Endothelial cell of umbilical vein (primary cell): ENCODE data around the gene ZNF2. TPM values are rescaled to one million over a fixed set of nuclear protein-coding genes. Genes with fewer than 3 reads are reported as not detected.

Experiments used
- BruUV-seq: library from RNA; stranded (reverse); fragments of 400-500 nt; replicated peaks from 2 replicates; lab custom pipeline; 2021; lab: Mats Ljungman, UMichigan
- CTCF ChIA-PET: fragments of 300-600, 350-600 bp; sonication (Branson Sonifier 250); formaldehyde crosslinking; loops from one replicate; lab custom pipeline; 2021; ENCODE audit warnings: antibody characterized with exemption, inconsistent platforms; lab: Charles Lee
- POLR2A ChIA-PET: fragments of 300-600, 350-600 bp; sonication (Branson Sonifier 250); formaldehyde crosslinking; loops from one replicate; lab custom pipeline; 2021; ENCODE audit warnings: antibody characterized with exemption, inconsistent platforms; lab: Charles Lee
- DNase-seq: peaks from one replicate; pipeline ENCODE4 v3.0.0-alpha.2; 2011; ENCODE audit warnings: low read depth, low spot score
- FAIRE-seq: peaks from 2 replicates; lab custom pipeline; 2011; peaks lifted over from hg19 to GRCh38; lab: Jason Lieb, UNC
- H2AFZ ChIP-seq: 2 replicates; pipeline ENCODE4 v1.6.0; 2012; ENCODE audit warnings: low read depth, low read length, control low read depth, inconsistent platforms
- H3K27ac ChIP-seq: 2 replicates; pipeline ENCODE4 v1.5.1; 2011; ENCODE audit warnings: low read depth, mild to moderate bottlenecking, control low read depth, low read length, moderate library complexity; ENCODE audit not compliant: insufficient read depth
- H3K27me3 ChIP-seq, 2 experiments: 2 replicates each; pipeline versions ENCODE4 v1.6.0 to v1.6.1; 2011; ENCODE audit warnings: low read length in 2 of 2, mixed read lengths in 1 of 2; ENCODE audit not compliant: control insufficient read depth in 2 of 2, insufficient read depth in 2 of 2
- H3K36me3 ChIP-seq, 2 experiments: 2 replicates in 1 of 2; 3 replicates in 1 of 2; pipeline ENCODE4 v1.5.1; 2011; ENCODE audit warnings: low read length in 2 of 2, mild to moderate bottlenecking in 1 of 2, moderate library complexity in 1 of 2; ENCODE audit not compliant: control insufficient read depth in 2 of 2, insufficient read depth in 2 of 2; ENCODE audit errors: extremely low read depth in 1 of 2
- H3K4me1 ChIP-seq: 3 replicates; pipeline ENCODE4 v1.5.1; 2011; ENCODE audit warnings: mild to moderate bottlenecking, low read length; ENCODE audit not compliant: control insufficient read depth, insufficient read depth; ENCODE audit errors: extremely low read depth
- H3K4me2 ChIP-seq: 2 replicates; pipeline ENCODE4 v1.6.1; 2011; ENCODE audit warnings: low read length, control low read depth, mixed read lengths; ENCODE audit not compliant: insufficient read depth
- H3K4me3 ChIP-seq, 3 experiments: fragments of 200-600 bp in 1 of 3; sonication (generic), shearing (Covaris generic) in 1 of 3; replicated peaks in 1 of 3; 2 replicates each; pipeline ENCODE4 v1.5.1; 2011 to 2016; ENCODE audit warnings: control low read depth in 3 of 3, low read length in 3 of 3, mild to moderate bottlenecking in 2 of 3, inconsistent platforms in 1 of 3, low read depth in 1 of 3, moderate library complexity in 1 of 3; ENCODE audit not compliant: insufficient read depth in 1 of 3
- H3K79me2 ChIP-seq: 2 replicates; pipeline ENCODE4 v1.6.0; 2012; ENCODE audit warnings: low read length, inconsistent platforms; ENCODE audit not compliant: control insufficient read depth, insufficient read depth
- H3K9ac ChIP-seq: replicated peaks from 2 replicates; pipeline ENCODE3; 2011; ENCODE audit warnings: low read length, control low read depth; ENCODE audit not compliant: insufficient read depth; ENCODE audit errors: extremely low read depth
- H3K9me1 ChIP-seq: replicated peaks from 3 replicates; pipeline ENCODE4 v1.6.0; 2011; ENCODE audit warnings: mild to moderate bottlenecking, low read length; ENCODE audit not compliant: control insufficient read depth, insufficient read depth; ENCODE audit errors: extremely low read depth
- H3K9me3 ChIP-seq: replicated peaks from 2 replicates; pipeline ENCODE4 v1.5.1; 2012; ENCODE audit warnings: low read length, inconsistent platforms; ENCODE audit not compliant: control insufficient read depth, insufficient read depth
- H4K20me1 ChIP-seq: replicated peaks from 2 replicates; pipeline ENCODE3; 2011; ENCODE audit warnings: mild to moderate bottlenecking, low read length; ENCODE audit not compliant: control insufficient read depth, insufficient read depth; ENCODE audit errors: extremely low read depth
- CTCF ChIP-seq, 2 donors: IDR thresholded peaks; 1 replicate in 1 of 2; 2 replicates in 1 of 2; pipeline ENCODE4 v1.5.1; 2011; ENCODE audit warnings: low read length in 2 of 2, mild to moderate bottlenecking in 2 of 2, moderate library complexity in 2 of 2, control low read depth in 1 of 2, inconsistent platforms in 1 of 2, low read depth in 1 of 2; ENCODE audit not compliant: insufficient read depth in 1 of 2; ENCODE audit errors: extremely low read depth in 1 of 2
- EZH2 ChIP-seq: IDR thresholded peaks from 2 replicates; pipeline ENCODE4 v1.6.1; 2012; ENCODE audit warnings: borderline replicate concordance, low read depth, mild to moderate bottlenecking, moderate library complexity, low read length, inconsistent platforms; ENCODE audit not compliant: severe bottlenecking
- FOS ChIP-seq: IDR thresholded peaks from 2 replicates; pipeline ENCODE4 v1.6.1; 2011; ENCODE audit warnings: mild to moderate bottlenecking, low read length, moderate library complexity, borderline replicate concordance; ENCODE audit not compliant: insufficient read depth
- GATA2 ChIP-seq: IDR thresholded peaks from 2 replicates; pipeline ENCODE4 v1.7.0; 2011; ENCODE audit warnings: low read depth, mild to moderate bottlenecking, moderate library complexity, mixed read lengths, low read length; ENCODE audit not compliant: insufficient read length, insufficient read depth
- JUN ChIP-seq: IDR thresholded peaks from 2 replicates; pipeline ENCODE4 v1.6.1; 2011; ENCODE audit warnings: borderline replicate concordance, low read depth; ENCODE audit not compliant: insufficient read length, insufficient read depth
- MAX ChIP-seq: IDR thresholded peaks from 2 replicates; pipeline ENCODE4 v1.6.1; 2011; ENCODE audit not compliant: insufficient read depth, insufficient read length
- MYC ChIP-seq: IDR thresholded peaks from one replicate; pipeline ENCODE4 v1.6.1; 2011; ENCODE audit warnings: mild to moderate bottlenecking, low read depth, low read length
- POLR2A ChIP-seq: IDR thresholded peaks from 2 replicates; pipeline ENCODE4 v1.6.1; 2012; ENCODE audit warnings: low read depth, mild to moderate bottlenecking, control low read depth, low read length
- POLR2AphosphoS5 ChIP-seq: IDR thresholded peaks from 2 replicates; pipeline ENCODE4 v1.6.1; 2012; ENCODE audit warnings: low read depth, mild to moderate bottlenecking, control low read depth, low read length, moderate library complexity; ENCODE audit not compliant: insufficient read depth
- dilution Hi-C: fragments of 300-500 bp; cut with MboI; formaldehyde crosslinking; loops from one replicate; pipeline ENCODE4 v1.15.0; 2019; ENCODE audit warnings: low sequenced_read_pairs; ENCODE audit not compliant: extremely low pct_ligation_motif_present
- intact Hi-C: fragments of 100-400 bp; cut with micrococcal nuclease; formaldehyde crosslinking; loops from one replicate; pipeline ENCODE4 v1.10.0; 2022
- polyA plus RNA-seq, 4 experiments: library from polyadenylated mRNA; depleted of rRNA in 3 of 4; stranded (reverse) in 3 of 4; unstranded in 1 of 4; fragments of >200 nt; gene quantifications; 2 replicates each; pipeline versions ENCODE4 v1.2.1 to v1.2.3, GENCODE V29; 2011 to 2012; ENCODE audit warnings: missing spikeins in 1 of 4
- total RNA-seq: library from RNA; stranded (reverse); gene quantifications from 2 replicates; pipeline ENCODE4 v1.2.3, GENCODE V29; 2021

Gene ZNF2
- total and polyA plus RNA-seq, 2 donors (not counting 3 experiments of a cell fraction or from before 2014, with no cell fraction given), result 2.2 to 4.2 TPM

- dilution Hi-C loops (no loop called here), intact Hi-C loops (loop anchor here (10.0 kb wide), 1 partner anchor 81 kb away; the partner anchor contains the start of gene MRPS5)
- TF ChIP-seq JUN (no peak), POLR2AphosphoS5 (no peak), FOS (no peak), POLR2A (no peak)
- no peak for DNase-seq
- Histone ChIP-seq H3K4me1 (peaks cover 4% of the 10 kb centered on the region), H3K79me2 (no peaks in the 10 kb centered on the region), H3K27me3 (no peaks in the 10 kb centered on the region), H3K36me3 (no peaks in the 10 kb centered on the region), H2AFZ (no peak overlapping the region), H3K4me2 (peak overlapping the region; percentile 92), H4K20me1 (no peaks in the 10 kb centered on the region), H3K9me1 (no peaks in the 10 kb centered on the region), H3K27ac (no peak overlapping the region), H3K4me3 (no peak overlapping the region), H3K9me3 (peaks cover 3% of the 10 kb centered on the region), H3K9ac (no peak overlapping the region)
- no peak for FAIRE-seq
- CTCF ChIA-PET, result interaction anchor here (1.4 kb wide), 1 partner anchor 130 kb away, joined by 5 read pairs; no protein-coding TSS in a partner anchor
- no TSS peak for BruUV-seq
- POLR2A ChIA-PET, result no interaction called here
Observed at GRCh38 chr2:95206096-95206495, 40.5 kb downstream of the ZNF2 start.

- TSS peak; percentile 62 for BruUV-seq
- Histone ChIP-seq H3K27ac (no peak within 1 kb of the TSS), H3K4me3 (peak within 1 kb of the TSS; percentile 45 to 74 (median 60)), H3K9me1 (no peaks in the 10 kb centered on the region), H3K27me3 (no peaks in the 10 kb centered on the region), H3K36me3 (peaks cover 0 to 4% of the 10 kb centered on the region in 2 experiments), H2AFZ (peak within 1 kb of the TSS; percentile 90), H3K79me2 (no peaks in the 10 kb centered on the region), H3K9me3 (peaks cover 3% of the 10 kb centered on the region), H4K20me1 (no peaks in the 10 kb centered on the region), H3K4me2 (peak within 1 kb of the TSS; percentile 92), H3K9ac (peak within 1 kb of the TSS; percentile 35), H3K4me1 (peaks cover 4% of the 10 kb centered on the region)
- DNase-seq, result peak; percentile 90
- dilution Hi-C loops, result no loop called here
- peak; percentile 83 for FAIRE-seq
- intact Hi-C loops, result loop anchor here (10.0 kb wide), 1 partner anchor 83 kb away; the partner anchor contains the start of gene MRPS5
- CTCF ChIA-PET, result no interaction called here
- TF ChIP-seq JUN (no peak), CTCF (IDR thresholded peaks at IDR 0.05; ENCODE audit: extremely low read depth in 1 of 2, insufficient read depth in 1 of 2, low read depth in 1 of 2, low read length in 2 of 2) (peak in 1 of 2 donors; percentile 11), GATA2 (no peak), MAX (peak; percentile 51), FOS (no peak), POLR2A (peak; percentile 85), POLR2AphosphoS5 (peak; percentile 64), MYC (no peak), EZH2 (no peak)
- POLR2A ChIA-PET, result no interaction called here
Observed at GRCh38 chr2:95207111-95207961, 41.7 kb downstream of the ZNF2 start, which contains the start of gene ZNF892. ZNF892 (plus strand) TSS chr2:95207521; CDS start chr2:95207816, 295 bp downstream.
